MM.1S (cell line): ENCODE data around the gene GAP43.

Source experiments
- EZH2 ChIP-seq: fragments of 300-600 bp; sonication (generic); optimal IDR thresholded peaks from 2 replicates; pipeline ENCODE3; 2017; ENCODE audit warnings: low read depth, mild to moderate bottlenecking, antibody characterized with exemption, low read length, mixed read lengths
- EZH2phosphoT487 ChIP-seq: fragments of 300-600 bp; sonication (generic); IDR thresholded peaks from 2 replicates; pipeline ENCODE4 v1.6.1; 2018; ENCODE audit warnings: antibody characterized with exemption, low read length
- TF ChIP-seq, protein P1 (sequence below): fragments of 300-600 bp; sonication (generic); IDR thresholded peaks from 2 replicates; pipeline ENCODE4 v1.5.1; 2016; ENCODE audit warnings: antibody characterized with exemption, low read length, mixed read lengths

GRCh38 chr3:115725800-115726199 is 102.5 kb downstream of the GAP43 start:
- TF ChIP-seq, protein P1, sequence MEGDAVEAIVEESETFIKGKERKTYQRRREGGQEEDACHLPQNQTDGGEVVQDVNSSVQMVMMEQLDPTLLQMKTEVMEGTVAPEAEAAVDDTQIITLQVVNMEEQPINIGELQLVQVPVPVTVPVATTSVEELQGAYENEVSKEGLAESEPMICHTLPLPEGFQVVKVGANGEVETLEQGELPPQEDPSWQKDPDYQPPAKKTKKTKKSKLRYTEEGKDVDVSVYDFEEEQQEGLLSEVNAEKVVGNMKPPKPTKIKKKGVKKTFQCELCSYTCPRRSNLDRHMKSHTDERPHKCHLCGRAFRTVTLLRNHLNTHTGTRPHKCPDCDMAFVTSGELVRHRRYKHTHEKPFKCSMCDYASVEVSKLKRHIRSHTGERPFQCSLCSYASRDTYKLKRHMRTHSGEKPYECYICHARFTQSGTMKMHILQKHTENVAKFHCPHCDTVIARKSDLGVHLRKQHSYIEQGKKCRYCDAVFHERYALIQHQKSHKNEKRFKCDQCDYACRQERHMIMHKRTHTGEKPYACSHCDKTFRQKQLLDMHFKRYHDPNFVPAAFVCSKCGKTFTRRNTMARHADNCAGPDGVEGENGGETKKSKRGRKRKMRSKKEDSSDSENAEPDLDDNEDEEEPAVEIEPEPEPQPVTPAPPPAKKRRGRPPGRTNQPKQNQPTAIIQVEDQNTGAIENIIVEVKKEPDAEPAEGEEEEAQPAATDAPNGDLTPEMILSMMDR = no peak
- no peak for TF ChIP-seq EZH2
- no peak for TF ChIP-seq EZH2phosphoT487
